OCI-LY7 (cell line): Measurements from ENCODE around the gene AGBL1. TPM values are rescaled to one million over a fixed set of nuclear protein-coding genes. Genes with fewer than 3 reads are reported as not detected.

Experiments
- BruUV-seq: library from RNA; stranded (reverse); fragments of 400-500 nt; replicated peaks from 2 replicates; lab custom pipeline; 2021; lab: Mats Ljungman, UMichigan
- CTCF ChIA-PET: fragments of 300-600 bp; sonication (Branson Sonifier 250); formaldehyde crosslinking; loops from one replicate; lab custom pipeline; 2022; ENCODE audit warnings: antibody characterized with exemption; ENCODE audit not compliant: unreplicated experiment; lab: Charles Lee
- POLR2A ChIA-PET: fragments of 300-600 bp; sonication (Branson Sonifier 250); formaldehyde crosslinking; loops from one replicate; lab custom pipeline; 2022; ENCODE audit warnings: antibody characterized with exemption; lab: Charles Lee
- DNase-seq: peaks from one replicate; pipeline ENCODE4 v3.0.0-alpha.2; 2015; ENCODE audit warnings: low spot score
- H2AFZ ChIP-seq: fragments of 200-600 bp; sonication (generic), shearing (Covaris generic); 2 replicates; pipeline ENCODE4 v1.6.1; 2014; ENCODE audit warnings: mild to moderate bottlenecking, antibody characterized with exemption, low read length, moderate library complexity
- H3K27ac ChIP-seq: fragments of 200-600 bp; sonication (generic); 2 replicates; pipeline ENCODE4 v1.5.1; 2014; ENCODE audit warnings: mixed run types, low read depth, mild to moderate bottlenecking, moderate library complexity, low read length, inconsistent platforms; ENCODE audit not compliant: poor library complexity, severe bottlenecking
- H3K36me3 ChIP-seq: fragments of 200-600 bp; sonication (generic); 2 replicates; pipeline ENCODE4 v1.6.1; 2014; ENCODE audit warnings: mild to moderate bottlenecking, antibody characterized with exemption, low read length, moderate library complexity, mixed read lengths; ENCODE audit not compliant: insufficient read depth
- H3K4me1 ChIP-seq: fragments of 200-600 bp; sonication (generic); 2 replicates; pipeline ENCODE4 v1.5.1; 2014; ENCODE audit warnings: mild to moderate bottlenecking, low read length; ENCODE audit not compliant: insufficient read depth, poor library complexity, severe bottlenecking
- H3K4me2 ChIP-seq: fragments of 200-600 bp; sonication (generic); 2 replicates; pipeline ENCODE4 v1.6.1; 2014; ENCODE audit warnings: mild to moderate bottlenecking, low read length
- H3K4me3 ChIP-seq: fragments of 200-600 bp; sonication (generic); 2 replicates; pipeline ENCODE4 v1.5.1; 2014; ENCODE audit warnings: mild to moderate bottlenecking, low read depth, low read length; ENCODE audit not compliant: poor library complexity, severe bottlenecking
- H3K79me2 ChIP-seq: fragments of 200-600 bp; sonication (generic); 2 replicates; pipeline ENCODE4 v1.6.1; 2016; ENCODE audit warnings: low read depth, mild to moderate bottlenecking, low read length, moderate library complexity, mixed read lengths; ENCODE audit not compliant: insufficient read depth
- H3K9me2 ChIP-seq: fragments of 200-600 bp; sonication (generic); 2 replicates; pipeline ENCODE4 v1.6.1; 2016; ENCODE audit warnings: mild to moderate bottlenecking, low read length, mixed read lengths; ENCODE audit not compliant: insufficient read depth
- H3K9me3 ChIP-seq: fragments of 200-600 bp; sonication (generic); 2 replicates; pipeline ENCODE4 v1.6.1; 2014; ENCODE audit warnings: mild to moderate bottlenecking, mixed run types, low read length, mixed read lengths
- H4K20me1 ChIP-seq: fragments of 200-600 bp; sonication (generic); 2 replicates; pipeline ENCODE4 v1.6.1; 2014; ENCODE audit warnings: mild to moderate bottlenecking, antibody characterized with exemption, low read length, moderate library complexity, mixed read lengths; ENCODE audit not compliant: insufficient read depth
- EZH2phosphoT487 ChIP-seq: fragments of 200-600 bp; sonication (generic); IDR thresholded peaks from 2 replicates; pipeline ENCODE4 v1.6.1; 2018; ENCODE audit warnings: low read depth, borderline replicate concordance, mild to moderate bottlenecking, mixed run types, antibody characterized with exemption, low read length, moderate library complexity, mixed read lengths
- intact Hi-C: fragments of 100-400 bp; cut with micrococcal nuclease; formaldehyde crosslinking; loops from one replicate; pipeline ENCODE4 v1.10.0; 2022; ENCODE audit not compliant: unreplicated experiment
- total RNA-seq, 2 experiments: library from RNA; depleted of rRNA in 1 of 2; stranded (reverse); fragments of >200 nt in 1 of 2; shearing (Covaris generic) in 1 of 2; gene quantifications; 2 replicates each; pipeline ENCODE4 v1.2.3, GENCODE V29; 2014 to 2022
- TF ChIP-seq, protein P1 (sequence below): fragments of 200-600 bp; sonication (generic); conservative IDR thresholded peaks from 2 replicates; pipeline ENCODE4 v1.5.1; 2014; ENCODE audit warnings: mild to moderate bottlenecking, antibody characterized with exemption, low read length, moderate library complexity, mixed read lengths

AGBL1 gene
- total RNA-seq, 2 experiments from 2014 or later, result not detected

DNA sequence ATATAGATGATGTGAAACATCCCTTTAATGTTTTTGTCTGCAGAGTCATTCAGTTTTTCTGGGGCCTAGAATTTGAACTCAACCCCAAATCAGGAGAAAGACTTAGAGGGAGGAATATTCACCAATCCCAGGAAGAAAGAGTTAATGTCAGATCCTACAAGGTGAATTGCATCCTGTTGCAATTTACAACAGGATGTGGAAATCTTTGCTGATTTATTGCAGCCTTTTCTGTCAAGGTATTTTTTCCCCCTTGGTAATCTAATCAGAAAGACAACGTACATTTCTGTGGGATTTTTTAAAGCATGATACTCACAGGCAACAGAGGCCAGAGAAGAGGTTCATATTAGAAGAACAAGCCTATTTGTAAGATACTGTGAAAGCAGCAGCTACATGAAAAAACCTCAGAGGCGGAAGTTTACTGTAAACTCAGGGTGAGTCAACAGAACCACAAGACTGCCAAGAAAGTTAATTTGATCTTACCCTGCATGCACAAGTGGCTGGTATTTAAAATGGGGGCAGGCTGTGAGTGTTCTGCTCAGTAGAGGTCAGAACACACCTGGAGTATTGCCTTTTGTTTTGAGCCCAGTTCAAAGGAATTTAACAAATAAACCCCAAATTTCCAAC lies 531.9 kb downstream of the AGBL1 start:
- TF ChIP-seq EZH2phosphoT487, result no peak
- TF ChIP-seq, protein P1, sequence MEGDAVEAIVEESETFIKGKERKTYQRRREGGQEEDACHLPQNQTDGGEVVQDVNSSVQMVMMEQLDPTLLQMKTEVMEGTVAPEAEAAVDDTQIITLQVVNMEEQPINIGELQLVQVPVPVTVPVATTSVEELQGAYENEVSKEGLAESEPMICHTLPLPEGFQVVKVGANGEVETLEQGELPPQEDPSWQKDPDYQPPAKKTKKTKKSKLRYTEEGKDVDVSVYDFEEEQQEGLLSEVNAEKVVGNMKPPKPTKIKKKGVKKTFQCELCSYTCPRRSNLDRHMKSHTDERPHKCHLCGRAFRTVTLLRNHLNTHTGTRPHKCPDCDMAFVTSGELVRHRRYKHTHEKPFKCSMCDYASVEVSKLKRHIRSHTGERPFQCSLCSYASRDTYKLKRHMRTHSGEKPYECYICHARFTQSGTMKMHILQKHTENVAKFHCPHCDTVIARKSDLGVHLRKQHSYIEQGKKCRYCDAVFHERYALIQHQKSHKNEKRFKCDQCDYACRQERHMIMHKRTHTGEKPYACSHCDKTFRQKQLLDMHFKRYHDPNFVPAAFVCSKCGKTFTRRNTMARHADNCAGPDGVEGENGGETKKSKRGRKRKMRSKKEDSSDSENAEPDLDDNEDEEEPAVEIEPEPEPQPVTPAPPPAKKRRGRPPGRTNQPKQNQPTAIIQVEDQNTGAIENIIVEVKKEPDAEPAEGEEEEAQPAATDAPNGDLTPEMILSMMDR, result no peak
- H3K27ac ChIP-seq, result no peak overlapping the region
- CTCF ChIA-PET, result no interaction called here
- no peaks in the 10 kb centered on the region for H3K9me3 ChIP-seq
- no peak for DNase-seq
- no peak overlapping the region for H3K4me3 ChIP-seq
- H2AFZ ChIP-seq, result no peak overlapping the region
- intact Hi-C loops, result no loop called here
- POLR2A ChIA-PET, result no interaction called here
- no peaks in the 10 kb centered on the region for H4K20me1 ChIP-seq
- H3K4me2 ChIP-seq, result no peak overlapping the region
- H3K9me2 ChIP-seq, result no peaks in the 10 kb centered on the region
- no peaks in the 10 kb centered on the region for H3K4me1 ChIP-seq
- no TSS peak for BruUV-seq
- H3K36me3 ChIP-seq, result no peaks in the 10 kb centered on the region
- no peaks in the 10 kb centered on the region for H3K79me2 ChIP-seq

DNA sequence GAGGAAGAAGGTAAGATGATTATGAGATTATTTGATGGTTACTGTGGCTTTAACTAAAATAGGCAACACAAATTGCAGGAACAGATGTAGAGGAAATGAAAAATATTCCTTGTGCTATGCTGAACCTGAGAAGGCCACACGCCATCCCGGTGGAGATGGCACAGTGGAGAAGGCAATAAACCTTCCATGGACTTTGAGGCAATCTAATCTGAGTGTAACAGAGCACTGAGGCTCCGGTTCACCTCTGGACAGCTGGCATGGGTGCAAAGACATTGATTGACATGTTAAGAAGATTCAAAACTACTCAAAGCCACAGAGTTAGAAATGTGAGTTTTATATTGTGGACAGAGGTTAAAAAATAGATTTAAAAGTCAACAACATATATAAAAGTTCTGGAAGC lies 535.7 kb downstream of the AGBL1 start:
- CTCF ChIA-PET, result no interaction called here
- Histone ChIP-seq H2AFZ (no peak overlapping the region), H3K4me3 (no peak overlapping the region), H3K79me2 (no peaks in the 10 kb centered on the region), H3K4me2 (no peak overlapping the region), H4K20me1 (no peaks in the 10 kb centered on the region), H3K36me3 (no peaks in the 10 kb centered on the region), H3K27ac (no peak overlapping the region), H3K9me3 (no peaks in the 10 kb centered on the region), H3K9me2 (no peaks in the 10 kb centered on the region), H3K4me1 (no peaks in the 10 kb centered on the region)
- no peak for DNase-seq
- TF ChIP-seq, protein P1, result no peak
- TF ChIP-seq EZH2phosphoT487, result no peak
- intact Hi-C loops, result no loop called here
- POLR2A ChIA-PET, result no interaction called here
- no TSS peak for BruUV-seq

DNA sequence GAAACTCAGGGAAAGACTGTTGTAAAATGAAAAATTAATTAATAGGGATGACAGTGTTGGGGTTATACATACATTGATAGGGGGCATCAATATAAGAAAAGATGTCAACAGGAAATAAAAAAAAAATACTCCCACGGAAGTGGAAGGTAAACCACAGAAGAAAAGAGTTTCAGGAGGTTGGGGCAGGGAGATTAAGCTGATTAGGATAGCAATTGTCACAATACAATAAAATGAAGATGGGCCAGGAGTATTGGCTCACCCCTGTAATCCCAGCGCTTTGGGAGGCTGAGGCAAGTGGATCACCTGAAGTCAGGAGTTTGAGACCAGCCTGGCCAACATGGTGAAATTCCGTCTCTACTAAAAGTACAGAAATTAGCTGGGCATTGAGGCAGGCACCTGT lies 536.1 kb downstream of the AGBL1 start:
- Histone ChIP-seq H3K36me3 (no peaks in the 10 kb centered on the region), H4K20me1 (no peaks in the 10 kb centered on the region), H3K9me3 (no peaks in the 10 kb centered on the region), H3K4me2 (no peak overlapping the region), H3K9me2 (no peaks in the 10 kb centered on the region), H3K27ac (no peak overlapping the region), H3K4me3 (no peak overlapping the region), H3K79me2 (no peaks in the 10 kb centered on the region), H2AFZ (no peak overlapping the region), H3K4me1 (no peaks in the 10 kb centered on the region)
- ChIA-PET POLR2A (interaction anchor here (0.6 kb wide), 1 partner anchor 583 kb away, joined by 3 read pairs; no protein-coding TSS in a partner anchor), CTCF (no interaction called here)
- DNase-seq, result no peak
- TF ChIP-seq EZH2phosphoT487, result no peak
- TF ChIP-seq, protein P1, result no peak
- BruUV-seq, result no TSS peak
- intact Hi-C loops, result no loop called here
